GM10248 (cell line): ENCODE data around the gene EXOC3.

ENCODE experiments used
- CTCF ChIA-PET: fragments of 300-600 bp; sonication (Branson Sonifier 250); formaldehyde crosslinking; extraction: SDS; loops from one replicate; lab custom pipeline; 2021; ENCODE audit warnings: antibody characterized with exemption; lab: Yijun Ruan, JAX
- POLR2A ChIA-PET: fragments of 350-650 bp; sonication (Branson Sonifier 250); formaldehyde crosslinking; extraction: SDS; loops from one replicate; lab custom pipeline; 2020; ENCODE audit warnings: antibody characterized with exemption; lab: Yijun Ruan, JAX
- DNase-seq: peaks from one replicate; pipeline ENCODE4 v3.0.0; 2012; ENCODE audit errors: extremely low spot score
- CTCF ChIP-seq: IDR thresholded peaks from 2 replicates; pipeline ENCODE4 v1.5.1; 2012; ENCODE audit warnings: mild to moderate bottlenecking, low read depth; ENCODE audit errors: extremely low read depth, missing control alignments, control extremely low read depth

Gene EXOC3

GRCh38 chr5:476102-476813 lies 33.3 kb downstream of the EXOC3 start:
- ChIA-PET POLR2A (interaction anchor here (0.6 kb wide), 1 partner anchor 73 kb away, joined by 3 read pairs; no protein-coding TSS in a partner anchor), CTCF (interaction anchor here (1.0 to 2.4 kb wide), 2 partner anchors 30 to 159 kb away, joined by 4 to 7 read pairs; no protein-coding TSS in a partner anchor)
- no peak for TF ChIP-seq CTCF

GRCh38 chr5:476814-477175 lies 33.8 kb downstream of the EXOC3 start:
- no peak for TF ChIP-seq CTCF
- CTCF ChIA-PET = interaction anchor here (2.4 kb wide), 1 partner anchor 30 kb away, joined by 7 read pairs; no protein-coding TSS in a partner anchor
- POLR2A ChIA-PET = interaction anchor here (0.6 kb wide), 1 partner anchor 74 kb away, joined by 3 read pairs; no protein-coding TSS in a partner anchor
- DNase-seq = no peak

More at GRCh38 chr5:476102-476813, 33.3 kb downstream of the EXOC3 start:
- DNase-seq = no peak

DNA sequence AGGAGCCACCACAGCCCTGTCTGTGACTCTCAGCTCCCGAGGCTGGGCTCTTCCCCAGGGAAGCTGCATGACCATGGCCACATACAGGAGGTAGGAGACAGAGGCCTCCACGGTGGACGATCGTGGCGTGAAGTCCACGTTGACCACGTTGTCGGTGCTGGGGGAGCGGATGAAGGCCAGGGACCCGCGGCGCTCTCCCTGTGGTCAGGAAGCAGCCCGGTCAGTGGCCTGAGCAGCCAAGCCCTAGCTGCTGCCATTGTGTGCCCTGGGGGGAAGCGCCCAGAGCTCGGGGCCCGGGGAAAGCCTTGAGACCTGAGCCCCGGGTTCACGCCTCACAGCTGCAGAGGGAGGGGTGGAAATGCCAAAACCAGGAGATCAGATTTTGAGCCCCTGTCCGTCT lies 34.3 kb downstream of the EXOC3 start:
- CTCF ChIA-PET = interaction anchor here (1.2 to 2.4 kb wide), 2 partner anchors 31 to 160 kb away, joined by 3 to 7 read pairs; no protein-coding TSS in a partner anchor
- DNase-seq = no peak
- POLR2A ChIA-PET = no interaction called here
- TF ChIP-seq CTCF = no peak

GRCh38 chr5:477871-478270 lies 34.9 kb downstream of the EXOC3 start:
- DNase-seq = no peak
- POLR2A ChIA-PET = no interaction called here
- CTCF ChIA-PET = interaction anchor here (1.2 to 2.4 kb wide), 2 partner anchors 31 to 161 kb away, joined by 3 to 7 read pairs; no protein-coding TSS in a partner anchor
- TF ChIP-seq CTCF = no peak

DNA sequence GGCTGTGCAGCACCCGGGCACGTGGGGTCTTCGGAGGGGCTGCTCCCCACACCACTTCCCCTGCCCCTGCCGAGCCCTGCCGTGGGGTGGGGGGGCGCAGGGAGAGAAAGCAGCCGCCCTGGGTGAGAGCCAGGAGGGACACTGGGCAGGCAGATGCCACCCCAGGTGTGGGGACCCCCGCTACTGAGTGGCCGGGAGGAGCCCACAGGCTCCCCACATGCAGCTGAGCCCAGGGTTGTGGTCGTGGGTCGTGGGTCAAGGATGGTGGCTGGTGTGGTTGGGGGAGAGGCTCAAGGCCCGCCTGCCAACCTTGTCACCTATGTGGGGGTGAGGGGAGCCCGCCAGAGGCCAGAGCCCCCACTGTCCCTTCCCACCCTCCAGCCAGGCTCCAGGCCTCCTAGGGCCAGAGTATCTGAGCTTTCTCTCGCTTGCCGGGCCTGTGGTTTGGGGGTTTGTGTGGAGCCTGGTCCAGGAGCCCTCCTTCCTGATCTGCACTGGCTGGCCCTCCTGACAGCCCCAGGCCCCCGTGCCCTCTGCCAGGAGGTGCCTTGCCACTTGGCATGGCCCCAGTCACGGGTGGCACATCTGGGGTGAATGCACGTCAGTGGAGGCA lies 35.5 kb downstream of the EXOC3 start:
- POLR2A ChIA-PET = no interaction called here
- CTCF ChIA-PET = interaction anchor here (1.0 to 1.2 kb wide), 2 partner anchors 162 to 1090 kb away, joined by 3 read pairs; no protein-coding TSS in a partner anchor

More for the DNA sequence above, 35.5 kb downstream of the EXOC3 start:
- DNase-seq = no peak
- no peak for TF ChIP-seq CTCF
